Thyroid gland (tissue), 4 donors: ENCODE data around the gene LIMS2.

Experiments
- POLR2A ChIP-seq, 2 donors: fragments of 450-650 bp; IDR thresholded peaks; one replicate each; pipeline ENCODE4 v1.6.1; 2017; ENCODE audit warnings: antibody characterized with exemption in 2 of 2, mild to moderate bottlenecking in 2 of 2, moderate library complexity in 1 of 2
- TF ChIP-seq, protein P1 (sequence below), 6 experiments: fragments of 200-600 bp in 3 of 6; fragments of 450-650 bp in 3 of 6; sonication (generic) in 3 of 6; IDR thresholded peaks; one replicate each; pipeline ENCODE4 v1.5.1; 2016 to 2019; ENCODE audit warnings: antibody characterized with exemption in 6 of 6, mild to moderate bottlenecking in 2 of 6, inconsistent platforms in 1 of 6, moderate library complexity in 1 of 6

DNA sequence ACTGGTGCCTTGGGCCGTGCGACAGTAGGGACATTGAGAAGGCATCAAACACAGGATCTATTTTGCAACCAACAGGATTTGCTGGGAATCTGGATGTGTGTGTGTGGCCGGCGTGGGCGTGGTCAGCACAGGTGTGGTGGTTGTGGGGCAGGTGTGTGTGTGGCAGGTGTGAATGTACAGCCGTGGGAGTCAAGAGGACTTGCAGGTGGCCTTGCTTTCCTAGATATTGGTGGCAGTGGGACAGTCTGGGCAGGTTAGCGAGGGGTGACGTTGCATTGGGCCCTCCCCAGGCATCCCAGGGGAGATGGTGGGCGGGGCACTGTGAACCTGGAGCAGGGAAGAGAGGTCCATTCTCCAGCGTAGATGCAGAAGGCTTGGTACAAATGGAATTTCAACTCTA is 3.2 kb upstream of the LIMS2 start:
- TF ChIP-seq, protein P1, sequence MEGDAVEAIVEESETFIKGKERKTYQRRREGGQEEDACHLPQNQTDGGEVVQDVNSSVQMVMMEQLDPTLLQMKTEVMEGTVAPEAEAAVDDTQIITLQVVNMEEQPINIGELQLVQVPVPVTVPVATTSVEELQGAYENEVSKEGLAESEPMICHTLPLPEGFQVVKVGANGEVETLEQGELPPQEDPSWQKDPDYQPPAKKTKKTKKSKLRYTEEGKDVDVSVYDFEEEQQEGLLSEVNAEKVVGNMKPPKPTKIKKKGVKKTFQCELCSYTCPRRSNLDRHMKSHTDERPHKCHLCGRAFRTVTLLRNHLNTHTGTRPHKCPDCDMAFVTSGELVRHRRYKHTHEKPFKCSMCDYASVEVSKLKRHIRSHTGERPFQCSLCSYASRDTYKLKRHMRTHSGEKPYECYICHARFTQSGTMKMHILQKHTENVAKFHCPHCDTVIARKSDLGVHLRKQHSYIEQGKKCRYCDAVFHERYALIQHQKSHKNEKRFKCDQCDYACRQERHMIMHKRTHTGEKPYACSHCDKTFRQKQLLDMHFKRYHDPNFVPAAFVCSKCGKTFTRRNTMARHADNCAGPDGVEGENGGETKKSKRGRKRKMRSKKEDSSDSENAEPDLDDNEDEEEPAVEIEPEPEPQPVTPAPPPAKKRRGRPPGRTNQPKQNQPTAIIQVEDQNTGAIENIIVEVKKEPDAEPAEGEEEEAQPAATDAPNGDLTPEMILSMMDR (IDR thresholded peaks at IDR 0.05) = no peak
- no peak for TF ChIP-seq POLR2A (IDR thresholded peaks at IDR 0.05)
